Neuronal stem cell (in vitro differentiated cells): Measurements from ENCODE around the gene NXN.

ENCODE experiments used
- DNase-seq: peaks from one replicate; pipeline ENCODE4 v3.0.0-alpha.2; 2013; ENCODE audit warnings: low spot score
- H2AFZ ChIP-seq: one replicate; pipeline ENCODE4 v1.6.1; 2013; ENCODE audit warnings: mild to moderate bottlenecking, low read length, inconsistent platforms
- H2AK5ac ChIP-seq: 2 replicates; pipeline ENCODE4 v1.6.1; 2013; ENCODE audit warnings: low read depth, mild to moderate bottlenecking, inconsistent platforms, low read length, moderate library complexity, mixed read lengths
- H2BK120ac ChIP-seq: 2 replicates; pipeline ENCODE4 v1.6.1; 2013; ENCODE audit warnings: low read depth, mild to moderate bottlenecking, inconsistent platforms, low read length, moderate library complexity, mixed read lengths
- H2BK12ac ChIP-seq: one replicate; pipeline ENCODE4 v1.6.1; 2013; ENCODE audit warnings: low read length, inconsistent platforms
- H2BK15ac ChIP-seq: 2 replicates; pipeline ENCODE4 v1.6.1; 2013; ENCODE audit warnings: mild to moderate bottlenecking, low read length, inconsistent platforms, mixed read lengths
- H2BK5ac ChIP-seq: one replicate; pipeline ENCODE4 v1.6.1; 2013; ENCODE audit warnings: inconsistent platforms, mild to moderate bottlenecking, low read length, moderate library complexity
- H3K14ac ChIP-seq: one replicate; pipeline ENCODE4 v1.6.1; 2013; ENCODE audit warnings: low read length, inconsistent platforms
- H3K18ac ChIP-seq: 2 replicates; pipeline ENCODE4 v1.6.1; 2013; ENCODE audit warnings: low read length, inconsistent platforms
- H3K23ac ChIP-seq: 2 replicates; pipeline ENCODE4 v1.6.1; 2013; ENCODE audit warnings: low read depth, mild to moderate bottlenecking, mixed read lengths, low read length, inconsistent platforms; ENCODE audit not compliant: poor library complexity
- H3K27ac ChIP-seq: replicated peaks from 3 replicates; pipeline ENCODE4 v1.5.1; 2013; ENCODE audit warnings: low read length, inconsistent platforms
- H3K27me3 ChIP-seq, 3 experiments: 2 replicates each; pipeline ENCODE4 v1.6.1; 2013; ENCODE audit warnings: low read length in 3 of 3, mild to moderate bottlenecking in 2 of 3, inconsistent platforms in 1 of 3, low read depth in 1 of 3, mixed read lengths in 1 of 3, moderate library complexity in 1 of 3; ENCODE audit not compliant: control insufficient read depth in 3 of 3, insufficient read depth in 3 of 3
- H3K36me3 ChIP-seq, 2 donors: replicated peaks in 1 of 2; 2 replicates each; pipeline ENCODE4 v1.6.1; 2013; ENCODE audit warnings: low read length in 2 of 2; ENCODE audit not compliant: control insufficient read depth in 2 of 2, insufficient read depth in 2 of 2
- H3K4ac ChIP-seq: 2 replicates; pipeline ENCODE4 v1.6.1; 2013; ENCODE audit warnings: inconsistent platforms, mild to moderate bottlenecking, low read length, moderate library complexity
- H3K4me1 ChIP-seq, 2 donors: 1 replicate in 1 of 2; 2 replicates in 1 of 2; pipeline ENCODE4 v1.6.1; 2013; ENCODE audit warnings: low read length in 2 of 2, low read depth in 1 of 2; ENCODE audit not compliant: control insufficient read depth in 2 of 2, insufficient read depth in 1 of 2
- H3K4me2 ChIP-seq: one replicate; pipeline ENCODE4 v1.6.1; 2013; ENCODE audit warnings: mild to moderate bottlenecking, low read length, inconsistent platforms; ENCODE audit not compliant: insufficient read depth, poor library complexity, severe bottlenecking
- H3K4me3 ChIP-seq, 2 donors: 2 replicates each; pipeline ENCODE4 v1.5.1; 2013; ENCODE audit warnings: low read length in 2 of 2, mild to moderate bottlenecking in 2 of 2, inconsistent platforms in 1 of 2, moderate library complexity in 1 of 2
- H3K79me1 ChIP-seq: one replicate; pipeline ENCODE4 v1.6.1; 2013; ENCODE audit warnings: low read depth, mild to moderate bottlenecking, inconsistent platforms, low read length, moderate library complexity
- H3K9ac ChIP-seq: one replicate; pipeline ENCODE4 v1.6.1; 2013; ENCODE audit warnings: mild to moderate bottlenecking, low read depth, low read length, inconsistent platforms; ENCODE audit not compliant: poor library complexity
- H3K9me3 ChIP-seq, 2 donors: replicated peaks in 1 of 2; 2 replicates each; pipeline versions ENCODE3 to v1.6.1; 2013; ENCODE audit warnings: low read length in 2 of 2, mild to moderate bottlenecking in 2 of 2, inconsistent platforms in 1 of 2, low read depth in 1 of 2, mixed read lengths in 1 of 2, moderate library complexity in 1 of 2; ENCODE audit not compliant: control insufficient read depth in 2 of 2, insufficient read depth in 1 of 2
- H4K8ac ChIP-seq: one replicate; pipeline ENCODE4 v1.6.1; 2013; ENCODE audit warnings: low read depth, mild to moderate bottlenecking, inconsistent platforms, low read length, moderate library complexity
- H4K91ac ChIP-seq: one replicate; pipeline ENCODE4 v1.6.1; 2013; ENCODE audit warnings: low read length, low read depth, mild to moderate bottlenecking, inconsistent platforms; ENCODE audit not compliant: poor library complexity
- WGBS, 2 donors: extraction: QIAGEN DNeasy Blood & Tissue Kit; methylation state at CpG; one replicate each; pipeline ENCODE4 v1.1.7; 2013; ENCODE audit warnings: missing lambda C conversion rate in 2 of 2, mixed read lengths in 1 of 2; ENCODE audit not compliant: insufficient read length in 2 of 2, insufficient replicate concordance in 1 of 2; ENCODE audit errors: extremely low coverage in 2 of 2; 5-methylcytosine and 5-hydroxymethylcytosine counted together

Gene NXN

GRCh38 chr17:795721-796120, 183.9 kb downstream of the NXN start:
- Histone ChIP-seq H3K4me1 (peaks cover 7 to 12% of the 10 kb centered on the region in 2 donors), H2AK5ac (no peak overlapping the region), H3K9ac (peak overlapping the region; percentile 54), H3K14ac (no peak overlapping the region), H3K9me3 (no peaks in the 10 kb centered on the region), H3K4ac (no peak overlapping the region), H2AFZ (no peak overlapping the region), H4K91ac (no peak overlapping the region), H3K18ac (no peak overlapping the region), H3K4me2 (no peak overlapping the region), H3K36me3 (peaks cover 31 to 77% of the 10 kb centered on the region in 2 donors), H3K27me3 (no peaks in the 10 kb centered on the region), H3K79me1 (peaks cover 4% of the 10 kb centered on the region), H3K27ac (no peak overlapping the region), H2BK120ac (no peak overlapping the region), H2BK12ac (no peak overlapping the region), H3K23ac (no peak overlapping the region), H3K4me3 (no peak overlapping the region), H2BK15ac (peak overlapping the region; percentile 63), H2BK5ac (no peak overlapping the region), H4K8ac (no peak overlapping the region)
- no peak for DNase-seq
- WGBS, 2 donors: no CpG with 5 or more reads among the region's 9 CpGs

GRCh38 chr17:795276-795675, 184.3 kb downstream of the NXN start:
- no peak for DNase-seq
- Histone ChIP-seq H2AK5ac (peak overlapping the region; percentile 41), H3K4ac (no peak overlapping the region), H3K36me3 (peaks cover 28 to 74% of the 10 kb centered on the region in 2 donors), H3K9ac (no peak overlapping the region), H3K27ac (no peak overlapping the region), H3K18ac (peak overlapping the region; percentile 1), H3K23ac (no peak overlapping the region), H3K79me1 (peaks cover 4% of the 10 kb centered on the region), H2BK5ac (peak overlapping the region; percentile 84), H2AFZ (no peak overlapping the region), H3K4me2 (no peak overlapping the region), H3K27me3 (no peaks in the 10 kb centered on the region), H3K14ac (no peak overlapping the region), H3K9me3 (no peaks in the 10 kb centered on the region), H2BK15ac (peak overlapping the region; percentile 63), H2BK12ac (peak overlapping the region; percentile 31), H3K4me3 (no peak overlapping the region), H4K8ac (no peak overlapping the region), H4K91ac (no peak overlapping the region), H2BK120ac (no peak overlapping the region), H3K4me1 (peaks cover 7 to 12% of the 10 kb centered on the region in 2 donors)
- no CpG with 5 or more reads among the region's 14 CpGs for WGBS, 2 donors

GRCh38 chr17:794876-795275, 184.7 kb downstream of the NXN start:
- Histone ChIP-seq H4K91ac (no peak overlapping the region), H3K36me3 (peaks cover 29 to 74% of the 10 kb centered on the region in 2 donors), H3K4me2 (no peak overlapping the region), H3K4me3 (no peak overlapping the region), H3K27me3 (no peaks in the 10 kb centered on the region), H4K8ac (no peak overlapping the region), H3K4me1 (peaks cover 7 to 12% of the 10 kb centered on the region in 2 donors), H3K9me3 (no peaks in the 10 kb centered on the region), H2AK5ac (peak overlapping the region; percentile 41), H2BK12ac (no peak overlapping the region), H3K23ac (no peak overlapping the region), H3K79me1 (peaks cover 4% of the 10 kb centered on the region), H3K4ac (no peak overlapping the region), H2AFZ (no peak overlapping the region), H2BK5ac (peak overlapping the region; percentile 84), H3K14ac (no peak overlapping the region), H3K27ac (no peak overlapping the region), H3K9ac (no peak overlapping the region), H2BK15ac (peak overlapping the region; percentile 63), H2BK120ac (no peak overlapping the region), H3K18ac (no peak overlapping the region)
- WGBS, 2 donors: no CpG with 5 or more reads among the region's 18 CpGs
- peak; percentile 70 for DNase-seq

- Histone ChIP-seq H2AK5ac (no peak overlapping the region), H2BK5ac (no peak overlapping the region), H3K23ac (no peak overlapping the region), H2BK12ac (no peak overlapping the region), H3K4me3 (no peak overlapping the region), H3K4me1 (peaks cover 3 to 12% of the 10 kb centered on the region in 2 donors), H3K18ac (no peak overlapping the region), H3K27me3 (no peaks in the 10 kb centered on the region), H4K91ac (no peak overlapping the region), H3K4me2 (no peak overlapping the region), H3K9me3 (no peaks in the 10 kb centered on the region), H3K4ac (no peak overlapping the region), H2BK120ac (no peak overlapping the region), H4K8ac (no peak overlapping the region), H3K79me1 (peaks cover 4% of the 10 kb centered on the region), H3K14ac (no peak overlapping the region), H3K36me3 (peaks cover 36 to 76% of the 10 kb centered on the region in 2 donors), H2AFZ (no peak overlapping the region), H3K9ac (no peak overlapping the region), H3K27ac (no peak overlapping the region), H2BK15ac (no peak overlapping the region)
- DNase-seq: no peak
- no CpG with 5 or more reads among the region's 9 CpGs for WGBS, 2 donors
Observed at GRCh38 chr17:792277-792676, 187.3 kb downstream of the NXN start.
